Activated CD8-positive, alpha-beta memory T cell treated with anti-CD3 and anti-CD28 coated beads for 36 hours (primary cell): Measurements from ENCODE around the gene LTB4R. TPM values are rescaled to one million over a fixed set of nuclear protein-coding genes. Genes with fewer than 3 reads are reported as not detected.

Experiments
- CTCF ChIA-PET: fragments of 350-600 bp; sonication (Branson Sonifier 250); formaldehyde crosslinking; loops from one replicate; lab custom pipeline; 2021; ENCODE audit warnings: antibody characterized with exemption; lab: Charles Lee
- POLR2A ChIA-PET: fragments of 350-600 bp; sonication (Branson Sonifier 250); formaldehyde crosslinking; loops from one replicate; lab custom pipeline; 2021; ENCODE audit warnings: antibody characterized with exemption; lab: Charles Lee
- total RNA-seq, 2 experiments: library from RNA; stranded (reverse); gene quantifications; one replicate each; pipeline ENCODE4 v1.2.3, GENCODE V29; 2021

Gene LTB4R
- 10 to 100 TPM; 12.5 to 13.7 TPM for total RNA-seq

- ChIA-PET CTCF (interaction anchor here (1.0 to 8.6 kb wide), 10 partner anchors 11 to 125 kb away, joined by 3 to 57 read pairs (median 13); partner anchors contain the start of genes ADCY4, CBLN3, DHRS1 and KHNYN), POLR2A (interaction anchor here (0.9 to 2.6 kb wide), 5 partner anchors 11 to 120 kb away, joined by 3 to 21 read pairs (median 4); partner anchors contain the start of genes DHRS1, NOP9, TINF2 and TM9SF1)
Observed at GRCh38 chr14:24310646-24311604, at the start of gene LTB4R. Gene LTB4R (plus strand): TSS chr14:24311502. CDS start chr14:24315652, 4,150 bp downstream.

GRCh38 chr14:24261969-24262327 lies 49.4 kb upstream of the LTB4R start:
- ChIA-PET CTCF (no interaction called here), POLR2A (no interaction called here)

GRCh38 chr14:24262821-24263733 lies 48.2 kb upstream of the LTB4R start, which contains the start of gene TGM1:
Gene TGM1 (minus strand): TSS chr14:24263177. CDS start chr14:24262352, 825 bp downstream.
- ChIA-PET POLR2A (no interaction called here), CTCF (no interaction called here)

- POLR2A ChIA-PET: no interaction called here
- CTCF ChIA-PET: interaction anchor here (0.5 kb wide), 1 partner anchor 104 kb away, joined by 4 read pairs; no protein-coding TSS in a partner anchor
Observed at GRCh38 chr14:24263848-24264247, 47.5 kb upstream of the LTB4R start.

DNA sequence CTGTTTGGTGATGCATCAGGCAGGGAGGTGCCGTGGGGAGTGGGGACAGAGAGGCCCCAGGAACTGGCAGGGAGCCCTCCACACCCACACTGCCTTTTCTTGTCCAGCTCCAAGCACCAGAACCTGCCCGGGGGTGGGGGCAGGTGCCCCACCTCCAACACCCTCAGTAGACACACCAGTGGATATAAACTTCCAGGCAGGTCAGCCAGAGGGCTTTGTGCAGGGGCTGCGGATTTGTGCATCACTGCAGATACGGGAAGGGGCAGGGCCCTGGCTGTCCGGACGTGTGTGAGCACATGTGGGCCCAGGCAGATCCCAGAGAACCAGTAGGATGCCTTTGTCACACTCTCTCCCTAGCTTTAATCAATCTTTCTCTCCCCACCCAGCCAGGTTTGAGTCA lies 47.0 kb upstream of the LTB4R start:
- POLR2A ChIA-PET: no interaction called here
- CTCF ChIA-PET: interaction anchor here (0.5 kb wide), 1 partner anchor 105 kb away, joined by 4 read pairs; no protein-coding TSS in a partner anchor

DNA sequence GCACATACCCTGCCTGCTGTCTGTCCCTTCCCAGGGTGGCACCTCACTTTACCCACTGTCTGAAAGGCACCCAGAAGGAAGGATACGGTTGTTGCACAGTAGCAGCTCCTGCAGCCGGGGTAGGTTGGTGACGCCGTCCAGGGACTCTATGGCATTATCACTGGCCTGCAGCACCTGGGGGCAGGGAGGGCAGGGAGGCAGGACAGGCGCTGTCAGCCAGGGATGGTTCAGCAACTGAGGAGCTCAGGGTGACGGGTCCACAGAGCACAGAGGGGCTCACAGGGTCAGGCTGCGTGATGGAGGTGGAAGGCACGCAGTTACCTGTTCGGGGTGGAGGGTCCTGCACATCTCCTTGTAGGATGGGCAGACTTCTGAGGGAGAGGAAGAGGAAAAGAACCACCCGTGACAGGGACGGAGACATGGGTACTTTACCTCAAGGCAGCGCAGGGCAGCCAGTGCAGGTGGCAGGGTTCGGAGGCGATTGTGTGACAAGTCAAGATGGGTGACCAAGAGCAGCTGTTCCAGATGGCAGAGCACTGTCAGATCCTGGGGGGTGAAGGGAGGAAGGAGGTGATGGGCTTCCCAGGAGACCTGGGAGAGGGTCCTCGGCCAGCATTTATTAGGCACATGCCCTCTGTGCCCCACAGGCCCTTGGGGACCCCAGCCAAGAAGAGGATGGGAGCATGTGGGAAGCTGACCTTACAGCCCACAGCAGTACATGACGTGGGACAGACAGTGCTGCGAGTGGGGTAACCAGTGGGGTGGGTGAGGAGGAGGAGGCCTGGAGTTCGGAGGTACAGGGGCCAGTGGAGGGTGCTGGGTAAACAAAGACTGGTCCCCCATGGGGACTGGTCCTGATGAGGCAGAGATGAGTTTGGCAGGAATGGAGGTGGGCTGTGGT lies 44.7 kb upstream of the LTB4R start:
- ChIA-PET POLR2A (no interaction called here), CTCF (no interaction called here)

GRCh38 chr14:24267516-24267915 lies 43.8 kb upstream of the LTB4R start:
- ChIA-PET POLR2A (no interaction called here), CTCF (no interaction called here)

DNA sequence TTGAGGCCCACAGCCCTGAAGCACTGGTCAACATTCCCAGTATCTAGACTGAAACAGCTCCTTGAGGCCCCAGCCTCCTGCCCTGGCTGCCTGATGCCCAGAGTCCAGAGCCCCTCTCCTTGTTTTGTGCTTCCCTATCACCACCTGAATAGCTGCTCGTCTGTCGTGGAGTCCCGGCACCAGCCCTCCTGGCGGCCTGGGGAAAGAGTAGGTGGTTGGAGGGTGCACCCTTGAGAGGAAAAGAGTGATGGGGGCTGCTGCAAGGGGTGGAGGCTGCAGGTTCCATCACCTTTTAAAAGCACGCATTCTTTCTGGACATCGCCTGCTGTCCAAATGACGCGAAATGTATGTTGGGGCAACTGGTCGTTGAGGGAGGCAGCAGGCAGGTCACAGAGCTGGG lies 43.1 kb upstream of the LTB4R start:
- POLR2A ChIA-PET: no interaction called here
- CTCF ChIA-PET: no interaction called here

DNA sequence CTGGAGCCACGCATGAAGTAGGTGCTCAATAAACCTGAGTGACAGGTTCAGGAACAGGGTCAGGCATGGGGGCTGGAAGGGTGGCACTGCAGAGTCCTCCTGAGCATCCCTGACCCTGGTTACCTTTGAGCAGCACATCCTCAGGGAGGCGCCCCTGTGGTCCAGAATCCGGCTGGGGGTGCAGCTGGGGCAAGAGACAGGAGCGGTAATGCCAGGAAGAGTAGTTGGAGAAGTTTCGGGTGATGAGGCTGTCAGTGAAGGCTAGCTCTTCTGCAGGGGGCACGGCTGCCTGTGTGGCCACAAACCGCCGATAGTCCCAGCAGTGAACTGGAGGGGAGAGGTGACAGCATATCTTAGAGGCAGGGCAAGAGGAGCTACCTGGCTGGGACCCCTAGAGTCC lies 41.9 kb upstream of the LTB4R start:
- ChIA-PET POLR2A (interaction anchor here (0.5 to 2.8 kb wide), 2 partner anchors 22 to 27 kb away, joined by 4 to 24 read pairs; partner anchors contain the start of gene TINF2), CTCF (interaction anchor here (1.1 to 3.8 kb wide), 2 partner anchors 27 to 28 kb away, joined by 5 to 17 read pairs; partner anchors contain the start of gene TINF2)

DNA sequence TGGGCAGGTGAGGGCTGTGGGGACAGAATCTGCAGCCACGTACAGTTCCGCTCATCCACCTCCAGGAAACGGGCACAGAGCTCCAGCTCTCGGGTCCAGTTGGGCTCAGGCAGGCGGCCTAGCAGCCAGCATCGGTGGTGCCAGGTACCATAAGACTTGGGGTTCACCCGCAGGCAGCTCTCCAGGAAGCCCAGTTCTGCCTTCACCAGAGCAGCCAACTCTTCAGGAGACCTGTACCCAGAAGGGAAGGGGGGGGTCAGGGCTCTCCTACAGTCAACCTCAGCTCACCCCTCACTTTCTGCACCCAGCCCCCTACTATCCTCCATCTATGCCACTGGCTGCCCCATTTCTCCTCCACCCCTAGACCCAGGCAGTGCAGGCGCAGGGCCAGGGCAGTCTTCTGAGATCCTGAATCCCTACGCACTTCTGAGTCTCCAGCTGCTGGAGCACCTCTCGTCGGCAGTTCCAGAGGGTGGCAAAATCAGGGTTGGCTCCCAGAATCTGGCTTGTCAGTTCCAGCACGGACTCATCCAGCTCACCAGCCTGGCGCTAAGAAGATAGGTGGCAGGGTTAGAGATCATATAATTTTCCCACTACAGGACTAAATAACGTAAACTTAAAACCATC lies 41.3 kb upstream of the LTB4R start:
- CTCF ChIA-PET: interaction anchor here (1.1 to 3.8 kb wide), 6 partner anchors 23 to 38 kb away, joined by 3 to 17 read pairs (median 10); partner anchors contain the start of genes CIDEB and TINF2
- POLR2A ChIA-PET: interaction anchor here (1.0 to 2.8 kb wide), 2 partner anchors 10 to 27 kb away, joined by 4 to 24 read pairs; partner anchors contain the start of gene TINF2

DNA sequence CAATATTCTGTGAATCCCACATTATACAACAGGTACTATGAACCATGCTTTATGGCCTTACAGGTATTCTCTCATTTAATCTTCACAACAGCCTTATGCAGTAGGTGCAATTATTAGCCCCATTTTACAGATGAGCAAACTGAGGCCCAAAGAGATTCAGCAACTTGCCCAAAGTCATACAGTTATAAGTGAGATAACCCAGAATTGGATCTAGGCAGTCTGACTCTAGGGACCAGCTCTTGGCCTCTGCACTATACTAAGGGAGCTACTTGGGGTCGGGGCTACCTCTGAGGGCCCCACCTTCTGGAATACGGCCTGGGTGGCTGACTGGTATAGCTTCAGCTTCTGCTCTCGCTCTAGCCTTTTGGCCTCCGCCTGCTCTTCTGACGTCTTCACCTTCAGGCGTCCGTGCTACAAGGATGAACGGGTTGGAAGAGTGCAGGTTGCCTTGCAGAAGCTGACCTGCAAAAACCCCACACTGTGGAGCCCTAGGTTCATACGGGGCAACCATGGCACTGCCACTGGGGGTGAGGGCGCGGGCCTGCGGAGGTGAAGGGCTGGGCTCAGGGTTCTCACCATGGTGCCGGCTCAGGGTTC lies 40.7 kb upstream of the LTB4R start:
- POLR2A ChIA-PET: interaction anchor here (1.0 to 2.8 kb wide), 5 partner anchors 9 to 29 kb away, joined by 3 to 24 read pairs (median 4); partner anchors contain the start of genes DHRS1, NOP9 and TINF2
- CTCF ChIA-PET: interaction anchor here (0.7 to 3.8 kb wide), 11 partner anchors 9 to 76 kb away, joined by 3 to 17 read pairs (median 3); partner anchors contain the start of genes CIDEB, LTB4R, TINF2 and TM9SF1

DNA sequence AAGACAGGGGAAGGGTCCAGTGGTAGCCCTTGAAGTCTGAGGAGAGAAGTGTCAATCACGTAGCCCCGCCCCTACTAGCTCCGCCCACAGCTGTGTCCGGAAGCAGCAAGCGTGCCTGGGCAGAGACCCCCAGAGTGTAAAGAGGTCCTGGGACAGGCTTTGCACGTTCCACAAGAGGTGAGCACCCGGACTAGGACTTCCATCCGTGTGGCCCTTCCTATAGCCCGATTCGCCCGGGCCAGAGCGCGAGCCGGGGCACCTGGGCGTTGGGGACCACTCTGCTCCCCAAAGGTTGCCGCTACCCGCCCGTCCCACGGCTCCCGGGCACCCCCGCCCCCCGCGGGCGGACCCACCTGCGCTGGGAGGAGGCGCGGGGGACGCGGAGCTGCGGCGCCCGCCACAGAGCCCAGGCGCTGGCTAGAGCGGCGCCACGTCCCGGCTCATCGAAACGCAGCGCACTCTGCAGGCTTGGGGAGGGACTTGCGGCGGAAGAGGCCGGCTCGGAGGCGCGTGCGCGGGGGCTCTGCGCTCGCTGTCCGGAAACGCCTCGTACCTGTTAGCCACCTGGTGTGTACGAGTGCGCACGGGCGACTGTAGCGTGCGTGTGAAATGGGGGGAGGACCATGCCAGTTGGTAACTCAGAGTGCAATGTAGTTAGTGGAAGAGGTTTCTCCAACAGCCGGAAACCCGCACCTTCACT lies 40.0 kb upstream of the LTB4R start, which contains the start of gene RABGGTA:
Gene RABGGTA, minus strand, starts transcription at position 464 of the 700 bp plus-strand sequence. CDS start 482 bp downstream, outside the sequence.
- ChIA-PET POLR2A (interaction anchor here (0.6 to 2.8 kb wide), 6 partner anchors 8 to 43 kb away, joined by 3 to 24 read pairs (median 4); partner anchors contain the start of genes DHRS1, NOP9 and TINF2), CTCF (interaction anchor here (0.7 to 3.8 kb wide), 12 partner anchors 8 to 77 kb away, joined by 3 to 17 read pairs (median 3); partner anchors contain the start of genes CIDEB, LTB4R, TINF2 and TM9SF1)

GRCh38 chr14:24271834-24272263 lies 39.5 kb upstream of the LTB4R start:
- ChIA-PET CTCF (interaction anchor here (0.9 to 3.8 kb wide), 8 partner anchors 8 to 78 kb away, joined by 3 to 17 read pairs (median 4); partner anchors contain the start of genes TINF2 and TM9SF1), POLR2A (interaction anchor here (0.6 to 2.8 kb wide), 4 partner anchors 25 to 43 kb away, joined by 3 to 24 read pairs (median 6); partner anchors contain the start of genes DHRS1, NOP9 and TINF2)

GRCh38 chr14:24272467-24272866 lies 38.8 kb upstream of the LTB4R start:
- CTCF ChIA-PET: interaction anchor here (1.2 to 3.8 kb wide), 4 partner anchors 17 to 30 kb away, joined by 3 to 17 read pairs (median 16); partner anchors contain the start of gene TINF2
- POLR2A ChIA-PET: no interaction called here

DNA sequence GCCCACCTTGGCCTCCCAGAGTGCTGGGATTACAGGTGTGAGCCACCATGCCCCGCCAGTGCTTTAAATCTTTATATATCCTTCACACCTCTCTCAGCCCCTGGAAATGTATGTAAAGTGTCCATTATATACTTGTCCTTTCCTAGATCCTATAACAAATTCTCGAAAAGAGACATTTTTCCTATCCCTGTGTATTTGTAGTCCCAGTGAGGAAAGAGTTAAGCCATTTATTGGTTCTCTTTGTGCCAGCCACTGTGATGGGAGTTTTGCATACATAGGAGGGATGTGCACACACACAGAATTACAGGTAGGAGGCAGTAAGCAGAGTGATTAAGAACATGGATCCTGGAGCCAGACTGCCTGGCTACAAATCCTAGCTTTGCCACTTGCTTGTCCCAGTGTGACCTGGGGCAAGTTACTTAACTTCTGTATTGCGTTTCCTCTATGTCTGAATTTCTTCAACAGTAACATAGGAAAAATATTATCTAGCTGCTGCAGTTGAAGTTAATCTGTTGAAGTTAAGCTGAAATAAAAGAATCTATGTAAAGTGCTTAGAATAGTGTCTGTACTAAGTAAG lies 37.8 kb upstream of the LTB4R start:
- CTCF ChIA-PET: interaction anchor here (0.6 to 2.9 kb wide), 10 partner anchors 16 to 79 kb away, joined by 3 to 10 read pairs (median 4); partner anchors contain the start of gene TINF2
- POLR2A ChIA-PET: interaction anchor here (0.5 to 2.1 kb wide), 4 partner anchors 17 to 185 kb away, joined by 3 to 12 read pairs (median 6); partner anchors contain the start of genes DHRS1 and NOP9
